Brain microvascular endothelial cell (primary cell): Measurements from ENCODE around the gene SYT6.

Experiments
- DNase-seq: peaks from one replicate; pipeline ENCODE4 v3.0.0-alpha.2; 2020
- H3K27ac ChIP-seq: fragments of 250-450 bp; sonication (Bioruptor Pico); 2 replicates; pipeline ENCODE4 v1.5.1; 2020; ENCODE audit warnings: mild to moderate bottlenecking, moderate library complexity
- H3K27me3 ChIP-seq: fragments of 250-450 bp; sonication (Bioruptor Pico); replicated peaks from 2 replicates; pipeline ENCODE4 v1.5.1; 2020; ENCODE audit warnings: mild to moderate bottlenecking
- H3K36me3 ChIP-seq: fragments of 250-450 bp; sonication (Bioruptor Pico); replicated peaks from 2 replicates; pipeline ENCODE4 v1.5.1; 2020; ENCODE audit warnings: mild to moderate bottlenecking
- H3K4me3 ChIP-seq: 2 replicates; pipeline ENCODE4 v1.5.1; 2011; ENCODE audit warnings: low read depth, mild to moderate bottlenecking, control low read depth, low read length, moderate library complexity
- CTCF ChIP-seq: IDR thresholded peaks from 2 replicates; pipeline ENCODE4 v1.5.1; 2011; ENCODE audit warnings: low read depth, mild to moderate bottlenecking, moderate library complexity, low read length, control low read depth, inconsistent platforms; ENCODE audit errors: missing control alignments
- in situ Hi-C: cut with HindIII; loops from 2 replicates; pipeline ENCODE4 v1.10.0; 2017; ENCODE audit warnings: low sequenced_read_pairs, low pct_ligation_motif_present

Gene SYT6

GRCh38 chr1:114176366-114176765 lies 22.7 kb upstream of the SYT6 start:
- Histone ChIP-seq H3K27me3 (no peaks in the 10 kb centered on the region), H3K36me3 (no peaks in the 10 kb centered on the region), H3K4me3 (no peak overlapping the region), H3K27ac (no peak overlapping the region)
- in situ Hi-C loops = no loop called here
- TF ChIP-seq CTCF = no peak
- DNase-seq = no peak

GRCh38 chr1:114173680-114174079 lies 20.0 kb upstream of the SYT6 start:
- TF ChIP-seq CTCF = no peak
- no peaks in the 10 kb centered on the region for H3K27me3 ChIP-seq
- in situ Hi-C loops = no loop called here

GRCh38 chr1:114169509-114169908 lies 15.8 kb upstream of the SYT6 start:
- Histone ChIP-seq H3K36me3 (no peaks in the 10 kb centered on the region), H3K27ac (no peak overlapping the region), H3K27me3 (no peaks in the 10 kb centered on the region), H3K4me3 (no peak overlapping the region)
- in situ Hi-C loops = no loop called here
- TF ChIP-seq CTCF = no peak
- no peak for DNase-seq

More at GRCh38 chr1:114173680-114174079, 20.0 kb upstream of the SYT6 start:
- no peak for DNase-seq
- no peak overlapping the region for H3K27ac ChIP-seq
- H3K4me3 ChIP-seq = no peak overlapping the region
- H3K36me3 ChIP-seq = no peaks in the 10 kb centered on the region

GRCh38 chr1:114167226-114167625 lies 13.6 kb upstream of the SYT6 start:
- H3K36me3 ChIP-seq = no peaks in the 10 kb centered on the region
- in situ Hi-C loops = no loop called here

GRCh38 chr1:114164840-114165543 lies 11.3 kb upstream of the SYT6 start:
- Histone ChIP-seq H3K4me3 (no peak overlapping the region), H3K27ac (no peak overlapping the region), H3K27me3 (no peaks in the 10 kb centered on the region), H3K36me3 (no peaks in the 10 kb centered on the region)
- TF ChIP-seq CTCF = no peak
- DNase-seq = no peak
- in situ Hi-C loops = no loop called here

More at GRCh38 chr1:114167226-114167625, 13.6 kb upstream of the SYT6 start:
- Histone ChIP-seq H3K27me3 (no peaks in the 10 kb centered on the region), H3K4me3 (no peak overlapping the region), H3K27ac (no peak overlapping the region)
- no peak for DNase-seq
- no peak for TF ChIP-seq CTCF

GRCh38 chr1:114159941-114160340 lies 6.3 kb upstream of the SYT6 start:
- H3K36me3 ChIP-seq = no peaks in the 10 kb centered on the region
- in situ Hi-C loops = no loop called here
- peaks cover 21% of the 10 kb centered on the region for H3K27me3 ChIP-seq
- no peak overlapping the region for H3K4me3 ChIP-seq
- no peak overlapping the region for H3K27ac ChIP-seq
- no peak for TF ChIP-seq CTCF
- DNase-seq = no peak
